ENCODE data around the gene WDR55. TPM values are rescaled to one million over a fixed set of nuclear protein-coding genes. Genes with fewer than 3 reads are reported as not detected.
"Not testable (repeated sequence)": the region's sequence is repeated elsewhere in the genome, so short reads cannot be mapped to it uniquely, and the experiment has no call there.

The WDR55 gene
- total RNA-seq, 1 experiment from 2014 or later: 28.5 TPM

DNA sequence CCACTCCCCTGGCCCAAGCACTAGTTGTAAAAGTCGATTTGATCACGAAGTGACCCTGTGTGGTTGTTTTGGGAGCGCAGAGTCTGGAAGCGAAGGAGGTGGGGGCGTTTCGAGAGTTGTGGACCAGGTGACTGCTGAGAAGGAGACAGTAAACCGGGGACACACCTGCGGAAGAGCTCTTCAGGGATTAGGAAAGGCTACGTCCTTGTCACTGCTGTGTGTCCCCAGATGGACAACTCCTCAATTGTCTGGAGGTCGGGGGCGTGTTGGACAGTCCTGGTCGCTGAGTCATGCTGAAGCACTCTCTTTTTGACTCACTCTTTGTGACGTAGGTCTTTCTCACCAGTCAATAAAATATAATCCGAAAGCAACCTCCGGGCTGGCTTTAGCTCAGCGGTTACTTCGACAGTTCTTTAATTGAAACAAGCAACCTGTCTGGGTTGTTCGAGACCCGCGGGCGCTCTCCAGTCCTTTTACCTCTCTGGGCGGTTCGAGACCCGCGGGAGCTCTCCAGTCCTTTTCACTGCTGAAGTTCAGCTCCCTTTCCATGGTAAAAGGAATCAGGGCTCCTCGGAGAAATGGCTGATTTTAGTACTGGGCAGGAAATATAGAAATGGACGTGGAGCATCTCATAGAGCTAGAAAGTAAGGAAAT lies 46.3 kb downstream of the WDR55 start:
- DNase-seq (ENCODE audit: low spot score): peak; percentile 99

DNA sequence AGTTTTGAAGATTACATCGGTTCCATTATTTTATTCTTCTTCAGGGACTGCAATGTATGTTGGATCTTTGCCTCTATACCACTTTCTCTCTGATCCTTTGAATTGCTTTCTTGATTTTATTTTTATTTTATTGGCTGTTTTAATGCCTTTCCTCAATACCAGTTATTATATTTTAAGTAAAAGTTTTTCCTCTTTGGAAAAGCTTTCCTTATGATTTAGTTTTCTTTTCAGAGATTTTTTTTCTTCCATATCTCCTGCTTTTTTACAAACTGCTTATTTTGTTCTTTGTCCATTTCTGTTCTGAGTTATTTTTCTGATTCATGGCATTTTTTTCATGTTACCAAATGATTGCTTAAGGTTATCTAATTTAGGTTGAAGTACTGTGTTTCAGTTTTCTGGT lies 47.1 kb downstream of the WDR55 start:
- DNase-seq (ENCODE audit: low spot score): no peak

DNA sequence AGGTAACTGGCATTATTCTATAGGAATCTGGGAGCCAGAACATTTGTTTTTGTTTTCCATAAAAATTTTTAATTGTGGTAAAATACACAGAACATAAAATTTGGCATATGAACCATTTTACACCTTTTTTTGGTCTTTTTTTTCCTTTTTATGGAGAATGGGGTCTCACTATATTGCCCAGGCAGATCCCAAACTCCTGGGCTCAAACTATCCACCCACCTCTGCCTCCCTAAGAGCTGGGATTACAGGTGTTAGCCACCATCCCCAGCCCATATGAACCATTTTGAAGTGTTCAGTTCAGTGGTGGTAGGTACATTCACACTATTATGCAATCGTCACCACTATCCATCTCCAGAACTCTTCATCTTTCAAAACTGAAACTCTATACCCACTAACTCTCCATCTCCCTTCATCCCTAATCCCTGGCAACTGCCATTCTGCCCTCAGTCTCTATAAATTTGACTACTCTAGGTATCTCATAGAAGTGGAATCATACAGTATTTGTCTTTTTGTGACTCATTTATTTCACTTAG lies 48.9 kb downstream of the WDR55 start:
- no peak for DNase-seq (ENCODE audit: low spot score)

DNA sequence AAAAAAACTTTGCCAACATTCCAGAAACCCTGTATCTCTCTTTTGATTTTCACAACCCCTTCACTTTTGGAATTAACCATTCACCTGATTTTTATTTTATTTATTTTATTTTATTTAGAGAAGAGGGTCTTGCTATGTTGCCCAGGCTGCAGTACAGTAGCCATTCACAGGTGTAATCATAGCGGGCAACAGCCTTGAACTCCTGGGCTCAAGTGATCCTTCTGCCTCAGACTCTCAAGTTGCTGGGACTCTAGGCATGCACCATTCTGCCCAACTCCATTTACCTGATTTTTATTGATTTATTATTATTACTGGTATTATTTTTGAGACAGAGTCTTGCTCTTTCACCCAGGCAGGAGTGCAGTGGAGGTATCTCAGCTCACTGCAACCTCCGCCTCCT lies 51.5 kb downstream of the WDR55 start:
- not testable (repeated sequence) for DNase-seq (ENCODE audit: low spot score)

DNA sequence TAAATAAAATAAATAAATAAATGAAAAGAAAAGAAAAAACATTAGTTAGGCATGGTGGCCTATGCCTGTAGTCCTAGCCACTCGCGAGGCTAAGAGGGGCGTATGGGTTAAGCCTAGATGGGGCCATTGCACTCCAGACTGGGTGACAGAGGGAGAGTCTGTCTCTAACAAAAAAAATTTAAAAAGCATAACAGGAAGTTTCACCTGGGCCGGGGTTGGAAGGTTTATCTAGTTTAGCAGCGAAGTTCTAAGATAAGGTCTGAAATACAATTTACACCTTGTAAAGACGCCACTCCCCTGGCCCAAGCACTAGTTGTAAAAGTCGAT lies 53.5 kb downstream of the WDR55 start:
- DNase-seq (ENCODE audit: low spot score): no peak

DNA sequence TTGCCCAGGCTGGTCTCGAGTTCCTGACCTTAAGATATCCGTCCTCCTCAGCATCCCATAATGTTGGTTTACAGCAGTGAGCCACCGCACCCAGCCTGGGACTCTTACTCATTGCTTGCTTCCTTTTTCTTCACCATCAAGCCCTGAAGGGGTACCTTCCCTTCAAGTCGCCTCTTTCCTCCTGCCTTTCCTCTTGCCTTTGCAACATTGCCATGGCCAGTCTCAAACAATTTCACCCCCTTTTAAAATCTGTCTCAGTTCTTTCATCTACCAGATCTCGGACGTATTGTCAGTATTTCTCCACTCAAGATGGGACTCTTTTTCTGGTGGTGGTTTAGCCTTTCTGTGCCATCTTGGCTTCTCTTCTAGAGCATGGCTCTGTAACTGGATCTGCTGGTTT lies 56.0 kb downstream of the WDR55 start:
- peak; percentile 34 for DNase-seq (ENCODE audit: low spot score)

DNA sequence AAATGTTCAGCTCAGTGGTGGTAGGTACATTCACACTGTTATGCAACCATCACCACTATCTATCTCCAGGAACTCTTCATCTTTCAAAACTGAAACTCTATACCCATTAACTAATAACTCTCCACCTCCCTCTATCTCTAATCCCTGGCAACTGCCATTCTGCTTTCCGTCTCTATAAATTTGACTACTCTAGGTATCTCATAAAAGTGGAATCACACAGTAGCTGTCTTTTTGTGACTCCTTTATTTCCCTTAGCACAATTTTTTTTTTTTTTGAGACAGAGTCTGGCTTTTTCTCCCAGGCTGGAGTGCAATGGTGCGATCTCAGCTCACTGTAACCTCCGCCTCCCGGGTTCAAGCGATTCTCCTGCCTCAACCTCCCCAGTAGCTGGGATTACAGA lies 56.7 kb downstream of the WDR55 start:
- not testable (repeated sequence) for DNase-seq (ENCODE audit: low spot score)

Other genes starting within 250 kb of the WDR55 start
- not detected in 2 replicates for gene EIF4EBP3, start 117.2 kb upstream of the WDR55 start, total RNA-seq (2014; rRNA removed; shearing (Covaris generic))
- 55.0 and 57.1 TPM in 2 replicates for gene SRA1, start 107.4 kb upstream of the WDR55 start, total RNA-seq (2014; rRNA removed; shearing (Covaris generic))
- gene APBB3, start 100.3 kb upstream of the WDR55 start, total RNA-seq (2014; rRNA removed; shearing (Covaris generic)): 5.9 and 6.1 TPM in 2 replicates
- 51.2 and 59.8 TPM in 2 replicates for gene SLC35A4, start 100.1 kb upstream of the WDR55 start, total RNA-seq (2014; rRNA removed; shearing (Covaris generic))
- 2.3 TPM in 1 of 2 replicates, not detected in the other for gene CD14, start 31.7 kb upstream of the WDR55 start, total RNA-seq (2014; rRNA removed; shearing (Covaris generic))
- 1.4 and 8.8 TPM in 2 replicates for gene TMCO6, start 25.5 kb upstream of the WDR55 start, total RNA-seq (2014; rRNA removed; shearing (Covaris generic))
- 112 and 115 TPM in 2 replicates for gene NDUFA2, start 17.3 kb upstream of the WDR55 start, total RNA-seq (2014; rRNA removed; shearing (Covaris generic))
- 147 and 211 TPM in 2 replicates for gene IK, start 17.1 kb upstream of the WDR55 start, total RNA-seq (2014; rRNA removed; shearing (Covaris generic))
- 1.5 TPM in 1 of 2 replicates, not detected in the other for gene DND1, start 8.7 kb downstream of the WDR55 start, total RNA-seq (2014; rRNA removed; shearing (Covaris generic))
- gene HARS1, start 26.5 kb downstream of the WDR55 start, total RNA-seq (2014; rRNA removed; shearing (Covaris generic)): 143 and 148 TPM in 2 replicates
- gene HARS2, start 26.6 kb downstream of the WDR55 start, total RNA-seq (2014; rRNA removed; shearing (Covaris generic)): 46.1 and 50.5 TPM in 2 replicates
- 91.8 and 100 TPM in 2 replicates for gene ZMAT2, start 35.5 kb downstream of the WDR55 start, total RNA-seq (2014; rRNA removed; shearing (Covaris generic))
- gene PCDHA1, start 121.2 kb downstream of the WDR55 start, total RNA-seq (2014; rRNA removed; shearing (Covaris generic)): 0.02 TPM in 1 of 2 replicates, not detected in the other
- gene PCDHA2, start 129.9 kb downstream of the WDR55 start, total RNA-seq (2014; rRNA removed; shearing (Covaris generic)): 0.03 and 0.81 TPM in 2 replicates
- gene PCDHA3, start 136.2 kb downstream of the WDR55 start, total RNA-seq (2014; rRNA removed; shearing (Covaris generic)): 2.9 and 3.2 TPM in 2 replicates
- gene PCDHA4, start 142.2 kb downstream of the WDR55 start, total RNA-seq (2014; rRNA removed; shearing (Covaris generic)): 1.9 and 2.6 TPM in 2 replicates
- 0.10 and 0.12 TPM in 2 replicates for gene PCDHA5, start 156.7 kb downstream of the WDR55 start, total RNA-seq (2014; rRNA removed; shearing (Covaris generic))
- 0.43 and 0.69 TPM in 2 replicates for gene PCDHA6, start 163.1 kb downstream of the WDR55 start, total RNA-seq (2014; rRNA removed; shearing (Covaris generic))
- 0.19 and 0.38 TPM in 2 replicates for gene PCDHA7, start 169.4 kb downstream of the WDR55 start, total RNA-seq (2014; rRNA removed; shearing (Covaris generic))
- not detected in 2 replicates for gene PCDHA8, start 176.3 kb downstream of the WDR55 start, total RNA-seq (2014; rRNA removed; shearing (Covaris generic))
- 0.07 TPM in 1 of 2 replicates, not detected in the other for gene PCDHA9, start 183.5 kb downstream of the WDR55 start, total RNA-seq (2014; rRNA removed; shearing (Covaris generic))
- gene PCDHA10, start 191.0 kb downstream of the WDR55 start, total RNA-seq (2014; rRNA removed; shearing (Covaris generic)): 0.02 and 0.10 TPM in 2 replicates
- gene PCDHA11, start 204.1 kb downstream of the WDR55 start, total RNA-seq (2014; rRNA removed; shearing (Covaris generic)): 0.10 TPM in 1 of 2 replicates, not detected in the other
- gene PCDHA12, start 210.4 kb downstream of the WDR55 start, total RNA-seq (2014; rRNA removed; shearing (Covaris generic)): 3.8 and 4.5 TPM in 2 replicates
- 0.26 TPM in 1 of 2 replicates, not detected in the other for gene PCDHA13, start 217.2 kb downstream of the WDR55 start, total RNA-seq (2014; rRNA removed; shearing (Covaris generic))